Esophagus squamous epithelium (tissue), 5 donors: ENCODE results near the gene INPP5E. TPM values are rescaled to one million over a fixed set of nuclear protein-coding genes. Genes with fewer than 3 reads are reported as not detected.

Experiments used
- DNase-seq: peaks from one replicate; lab custom pipeline; 2025; lab: John Stamatoyannopoulos, UW
- H3K27ac ChIP-seq, 4 donors: fragments of 200-600 bp; sonication (generic); one replicate each; pipeline ENCODE4 v1.5.1; 2016 to 2019; ENCODE audit warnings: mild to moderate bottlenecking in 1 of 4
- H3K27me3 ChIP-seq, 4 donors: fragments of 200-600 bp; sonication (generic); 1 replicate in 3 of 4; 2 replicates in 1 of 4; pipeline versions ENCODE4 v1.5.1 to v1.6.0; 2017 to 2021; ENCODE audit warnings: antibody characterized with exemption in 1 of 4
- H3K36me3 ChIP-seq, 3 donors: fragments of 200-600 bp; sonication (generic); one replicate each; pipeline ENCODE4 v1.5.1; 2016 to 2019
- H3K4me1 ChIP-seq, 3 donors: fragments of 200-600 bp; sonication (generic); one replicate each; pipeline ENCODE4 v1.5.1; 2017 to 2019
- H3K4me3 ChIP-seq, 4 donors: fragments of 200-600 bp; sonication (generic); 1 replicate in 3 of 4; 2 replicates in 1 of 4; pipeline ENCODE4 v1.5.1; 2016 to 2019; ENCODE audit warnings: mild to moderate bottlenecking in 2 of 4, moderate library complexity in 1 of 4
- H3K9me3 ChIP-seq, 3 donors: fragments of 200-600 bp; sonication (generic); one replicate each; pipeline ENCODE4 v1.5.1; 2016 to 2019
- POLR2A ChIP-seq, 4 donors: fragments of 450-650 bp; IDR thresholded peaks; one replicate each; pipeline ENCODE4 v1.6.1; 2017; ENCODE audit warnings: antibody characterized with exemption in 4 of 4, mild to moderate bottlenecking in 4 of 4, moderate library complexity in 3 of 4
- WGBS, 2 donors: methylation state at CpG; one replicate each; pipeline ENCODE4 v1.1.5; 2018; 5-methylcytosine and 5-hydroxymethylcytosine counted together
- intact Hi-C: fragments of 100-400 bp; cut with DNase I; formaldehyde crosslinking; loops from one replicate; pipeline ENCODE4 v1.15.0; 2022
- total RNA-seq, 4 donors: library from RNA; depleted of rRNA; stranded (reverse); fragments of >200 nt; gene quantifications; one replicate each; pipeline ENCODE4 v1.1.0, GENCODE V29; 2016
- TF ChIP-seq, protein P1 (sequence below), 6 experiments: fragments of 450-650 bp in 4 of 6; fragments of 200-600 bp in 2 of 6; sonication (generic) in 2 of 6; IDR thresholded peaks; one replicate each; pipeline ENCODE4 v1.5.1; 2016 to 2019; ENCODE audit warnings: antibody characterized with exemption in 6 of 6, mild to moderate bottlenecking in 4 of 6, moderate library complexity in 4 of 6
- donor health status: DM: yes; HTN: yes; CAD: no.

Gene INPP5E
- total RNA-seq, 4 donors from 2014 or later, result 6.2 to 7.8 (median 7.5) TPM

DNA sequence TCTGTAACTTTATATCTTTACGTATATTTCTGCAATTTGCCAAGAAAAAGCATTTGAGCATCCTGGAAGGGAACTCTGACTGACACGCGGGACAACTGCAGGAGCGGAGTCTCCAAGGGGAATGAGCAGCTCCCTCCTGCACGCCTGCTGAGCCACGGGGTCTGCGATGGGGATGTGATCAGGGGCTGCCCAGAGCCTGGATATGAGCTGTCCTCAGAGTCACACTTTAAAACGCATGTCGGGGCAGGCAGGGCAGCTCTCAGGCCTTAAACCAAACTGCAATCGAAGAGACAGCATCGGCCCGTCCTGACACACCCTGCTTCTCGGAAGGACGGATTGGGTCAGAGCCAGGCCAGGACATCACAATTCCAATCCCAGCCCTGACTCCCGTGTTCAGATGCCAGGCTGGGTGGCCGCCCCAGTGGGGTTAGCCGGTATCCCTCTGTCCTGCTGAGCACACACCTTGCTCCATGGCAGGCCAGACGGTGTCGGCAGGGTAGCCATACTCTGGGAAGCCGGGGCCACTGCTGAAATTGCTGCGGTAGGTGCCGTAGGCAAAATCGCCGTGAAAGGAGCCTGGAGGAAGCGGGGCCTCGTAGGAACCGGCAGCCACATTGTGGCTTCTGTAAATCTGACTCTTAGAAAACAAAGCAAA is 26.0 kb upstream of the INPP5E start:
- Histone ChIP-seq H3K27me3 (no peaks in the 10 kb centered on the region), H3K36me3 (peaks cover 41 to 100% (median 58%) of the 10 kb centered on the region in 3 donors), H3K4me3 (no peak overlapping the region), H3K9me3 (no peaks in the 10 kb centered on the region), H3K4me1 (no peaks in the 10 kb centered on the region), H3K27ac (no peak overlapping the region)
- 89 to 91% methylated on average over 13 to 18 of the region's 27 CpGs for WGBS, 2 donors
- DNase-seq, result no peak
- TF ChIP-seq, protein P1, sequence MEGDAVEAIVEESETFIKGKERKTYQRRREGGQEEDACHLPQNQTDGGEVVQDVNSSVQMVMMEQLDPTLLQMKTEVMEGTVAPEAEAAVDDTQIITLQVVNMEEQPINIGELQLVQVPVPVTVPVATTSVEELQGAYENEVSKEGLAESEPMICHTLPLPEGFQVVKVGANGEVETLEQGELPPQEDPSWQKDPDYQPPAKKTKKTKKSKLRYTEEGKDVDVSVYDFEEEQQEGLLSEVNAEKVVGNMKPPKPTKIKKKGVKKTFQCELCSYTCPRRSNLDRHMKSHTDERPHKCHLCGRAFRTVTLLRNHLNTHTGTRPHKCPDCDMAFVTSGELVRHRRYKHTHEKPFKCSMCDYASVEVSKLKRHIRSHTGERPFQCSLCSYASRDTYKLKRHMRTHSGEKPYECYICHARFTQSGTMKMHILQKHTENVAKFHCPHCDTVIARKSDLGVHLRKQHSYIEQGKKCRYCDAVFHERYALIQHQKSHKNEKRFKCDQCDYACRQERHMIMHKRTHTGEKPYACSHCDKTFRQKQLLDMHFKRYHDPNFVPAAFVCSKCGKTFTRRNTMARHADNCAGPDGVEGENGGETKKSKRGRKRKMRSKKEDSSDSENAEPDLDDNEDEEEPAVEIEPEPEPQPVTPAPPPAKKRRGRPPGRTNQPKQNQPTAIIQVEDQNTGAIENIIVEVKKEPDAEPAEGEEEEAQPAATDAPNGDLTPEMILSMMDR (IDR thresholded peaks at IDR 0.05), result no peak
- TF ChIP-seq POLR2A (IDR thresholded peaks at IDR 0.05), result no peak
- intact Hi-C loops, result no loop called here

- H3K27ac ChIP-seq, result no peak overlapping the region
- intact Hi-C loops, result no loop called here
- no peaks in the 10 kb centered on the region for H3K27me3 ChIP-seq
- WGBS, 2 donors, result 88 to 91% methylated on average over 6 of the region's 6 CpGs
- H3K4me1 ChIP-seq, result no peaks in the 10 kb centered on the region
- TF ChIP-seq POLR2A (IDR thresholded peaks at IDR 0.05), result no peak
- TF ChIP-seq, protein P1 (IDR thresholded peaks at IDR 0.05), result no peak
- no peaks in the 10 kb centered on the region for H3K9me3 ChIP-seq
- H3K36me3 ChIP-seq, result peaks cover 42 to 100% (median 56%) of the 10 kb centered on the region in 3 donors
- DNase-seq, result no peak
- no peak overlapping the region for H3K4me3 ChIP-seq
These were observed 24.6 kb upstream of the INPP5E start for GRCh38 chr9:136464241-136464640.

GRCh38 chr9:136463578-136463977 is 23.9 kb upstream of the INPP5E start:
- intact Hi-C loops, result no loop called here
- Histone ChIP-seq H3K27ac (no peak overlapping the region), H3K4me1 (no peaks in the 10 kb centered on the region), H3K4me3 (no peak overlapping the region), H3K27me3 (no peaks in the 10 kb centered on the region), H3K36me3 (peaks cover 49 to 100% (median 62%) of the 10 kb centered on the region in 3 donors), H3K9me3 (no peaks in the 10 kb centered on the region)
- WGBS, 2 donors, result 70 to 76% methylated on average over 2 to 3 of the region's 14 CpGs
- TF ChIP-seq, protein P1 (IDR thresholded peaks at IDR 0.05), result no peak
- no peak for TF ChIP-seq POLR2A (IDR thresholded peaks at IDR 0.05)
- DNase-seq, result no peak

- H3K27me3 ChIP-seq, result no peaks in the 10 kb centered on the region
- no peaks in the 10 kb centered on the region for H3K4me1 ChIP-seq
- intact Hi-C loops, result no loop called here
- H3K27ac ChIP-seq, result no peak overlapping the region
- DNase-seq, result no peak
- TF ChIP-seq, protein P1 (IDR thresholded peaks at IDR 0.05), result no peak
- TF ChIP-seq POLR2A (IDR thresholded peaks at IDR 0.05), result no peak
- WGBS, 2 donors, result 88 to 94% methylated on average over 6 to 10 of the region's 17 CpGs
- H3K4me3 ChIP-seq, result no peak overlapping the region
- no peaks in the 10 kb centered on the region for H3K9me3 ChIP-seq
- peaks cover 50 to 100% (median 65%) of the 10 kb centered on the region in 3 donors for H3K36me3 ChIP-seq
These were observed 23.0 kb upstream of the INPP5E start for GRCh38 chr9:136462664-136463063.

- H3K9me3 ChIP-seq, result no peaks in the 10 kb centered on the region
- peaks cover 51 to 100% (median 73%) of the 10 kb centered on the region in 3 donors for H3K36me3 ChIP-seq
- intact Hi-C loops, result no loop called here
- TF ChIP-seq, protein P1 (IDR thresholded peaks at IDR 0.05), result no peak
- TF ChIP-seq POLR2A (IDR thresholded peaks at IDR 0.05), result no peak
- no peaks in the 10 kb centered on the region for H3K27me3 ChIP-seq
- H3K4me3 ChIP-seq, result no peak overlapping the region
- 95 to 96% methylated on average over 23 of the region's 23 CpGs for WGBS, 2 donors
- no peak for DNase-seq
- H3K4me1 ChIP-seq, result no peaks in the 10 kb centered on the region
- H3K27ac ChIP-seq, result no peak overlapping the region
These were observed 21.2 kb upstream of the INPP5E start for GRCh38 chr9:136460772-136461325.
